GM23248 (cell line): ENCODE measurements around the gene SYT1.

Experiments
- EZH2 ChIP-seq: fragments of 200-600 bp; sonication (generic); IDR thresholded peaks from 2 replicates; pipeline ENCODE4 v1.6.1; 2018; ENCODE audit warnings: antibody characterized with exemption, mild to moderate bottlenecking; ENCODE audit not compliant: insufficient read depth, poor library complexity, severe bottlenecking
- EZH2phosphoT487 ChIP-seq: fragments of 200-600 bp; sonication (generic); IDR thresholded peaks from 2 replicates; pipeline ENCODE4 v1.6.1; 2018; ENCODE audit warnings: antibody characterized with exemption, moderate library complexity, mild to moderate bottlenecking, low read depth; ENCODE audit not compliant: insufficient read depth

DNA sequence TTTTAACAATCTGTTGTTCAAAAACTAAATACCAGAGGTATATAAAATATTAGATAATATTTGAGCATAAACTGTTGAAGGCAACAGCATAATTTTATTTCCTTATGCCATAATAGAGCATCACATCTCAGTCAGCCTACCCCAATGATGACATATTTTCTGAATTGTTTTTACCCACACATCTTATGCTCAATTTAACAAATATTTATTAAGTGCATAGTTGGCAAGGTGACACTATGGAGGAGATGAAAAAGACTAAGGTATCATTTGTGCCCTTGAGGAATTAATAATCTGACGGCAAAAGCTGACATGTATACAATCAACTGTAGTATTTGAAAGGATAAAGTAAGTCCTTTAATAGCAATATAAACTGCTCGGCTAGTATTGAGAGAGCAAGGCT is 102.4 kb downstream of the SYT1 start:
- TF ChIP-seq EZH2phosphoT487 (no peak), EZH2 (no peak)
